Measurements from ENCODE around the gene SLC13A3. TPM values are rescaled to one million over a fixed set of nuclear protein-coding genes. Genes with fewer than 3 reads are reported as not detected.
A peak's percentile ranks its signal among the peaks of the same experiment; 100 is the strongest.

Gene SLC13A3
- total and polyA plus RNA-seq, 2 of the 4 experiments (the other 2 are of a cell fraction): 2.5 to 4.2 TPM

GRCh38 chr20:46683668-46683938, 32.3 kb upstream of the SLC13A3 start:
- intact Hi-C loops (cut with micrococcal nuclease): loop anchor here (5.0 kb wide), 1 partner anchor 126 kb away; no protein-coding TSS in a partner anchor
- peak overlapping the region; percentile 62 to 97; a peak in 2 of 4 replicates for H4K8ac ChIP-seq (ENCODE audit: low read depth in 2 of 2, low read length in 2 of 2)
- no peak overlapping the region for H2BK15ac ChIP-seq (ENCODE audit: low read depth, low read length)
- in situ Hi-C loops (cut with MboI; ENCODE audit: low sequenced_read_pairs): loop anchor here (5.0 kb wide), 1 partner anchor 161 kb away; no protein-coding TSS in a partner anchor
- H4K91ac ChIP-seq (ENCODE audit: insufficient read depth, low read depth, low read length): peak overlapping the region; percentile 8; the same call in 1 of the 2 replicates
- H3K18ac ChIP-seq (ENCODE audit: low read depth, low read length): peak overlapping the region; percentile 11; the same call in 1 of the 2 replicates
- ChIA-PET POLR2A (ENCODE audit: unreplicated experiment) (no interaction called here), CTCF (no interaction called here)
- no peaks in the 10 kb centered on the region for H3K27me3 ChIP-seq (ENCODE audit: control insufficient read depth, insufficient read depth, low read length)
- dilution Hi-C loops (cut with HindIII; ENCODE audit: low sequenced_read_pairs, unreplicated experiment): no loop called here
- H4K20me1 ChIP-seq (ENCODE audit: insufficient read depth, low read length): peaks cover 17% of the 10 kb centered on the region; the same call in 1 of the 2 replicates
- TF ChIP-seq MXI1 (IDR thresholded peaks at IDR 0.05; ENCODE audit: borderline replicate concordance, low read depth, low read length) (no peak), CTCF (conservative IDR thresholded peaks at IDR 0.05; ENCODE audit: low read depth, low read length) (no peak), RCOR1 (IDR thresholded peaks at IDR 0.05; ENCODE audit: insufficient replicate concordance, low read length) (no peak), MAZ (IDR thresholded peaks at IDR 0.05; ENCODE audit: borderline replicate concordance, low read depth, low read length) (no peak), CEBPB (IDR thresholded peaks at IDR 0.05; ENCODE audit: low read depth, low read length) (no peak), ELK1 (IDR thresholded peaks at IDR 0.05; ENCODE audit: borderline replicate concordance, low read depth, low read length) (no peak), USF2 (IDR thresholded peaks at IDR 0.05; ENCODE audit: low read depth, low read length) (no peak), CHD1 (IDR thresholded peaks at IDR 0.05; ENCODE audit: low read depth, low read length) (no peak), POLR2A (IDR thresholded peaks at IDR 0.05; ENCODE audit: low read depth, low read length) (no peak), MAFK (IDR thresholded peaks at IDR 0.05; ENCODE audit: low read depth, low read length) (no peak), NFE2L2 (IDR thresholded peaks at IDR 0.05; ENCODE audit: low read depth, low read length) (no peak), FOS (IDR thresholded peaks at IDR 0.05; ENCODE audit: low read depth, low read length) (no peak), RAD21 (IDR thresholded peaks at IDR 0.05; ENCODE audit: low read length) (no peak), BHLHE40 (IDR thresholded peaks at IDR 0.05; ENCODE audit: low read depth, low read length) (no peak), SMC3 (IDR thresholded peaks at IDR 0.05; ENCODE audit: low read depth, low read length) (no peak)
- H3K56ac ChIP-seq (ENCODE audit: extremely low read depth, insufficient read depth, low read length): 0 out of 2 replicates have a peak overlapping the region, but pooled peaks have one; percentile 12
- peaks cover 13% of the 10 kb centered on the region for H3K4me1 ChIP-seq (ENCODE audit: control insufficient read depth, insufficient read depth, low read length)
- ATAC-seq (ENCODE audit: low read depth) (peak; percentile 33), DNase-seq (no peak)
- no peak overlapping the region; the same call in 1 of the 2 replicates for H2AK5ac ChIP-seq (ENCODE audit: low read depth, low read length)
- peak overlapping the region; percentile 55; the same call in 1 of the 2 replicates for H3K27ac ChIP-seq (ENCODE audit: insufficient read depth, low read length)
- peak overlapping the region; percentile 92 for H3K4me2 ChIP-seq (ENCODE audit: low read depth, low read length)
- H3K36me3 ChIP-seq (ENCODE audit: control insufficient read depth, insufficient read depth, low read length): peaks cover 9% of the 10 kb centered on the region
- WGBS, 2 experiments (ENCODE audit: extremely low coverage in 2 of 2, insufficient read length in 1 of 2): 7% methylated on average over 8 of the region's 8 CpGs; no CpG with 5 or more reads in 1 of the 2 experiments
- no TSS peak for BruUV-seq (replicated peaks)
- H3K9me1 ChIP-seq (ENCODE audit: insufficient read depth, low read length): peaks cover 10% of the 10 kb centered on the region; the same call in 1 of the 2 replicates
- no peak overlapping the region for H2BK120ac ChIP-seq (ENCODE audit: low read depth, low read length)
- H3K79me1 ChIP-seq (ENCODE audit: low read depth in 1 of 2, low read length in 2 of 2): peaks cover 30 to 84% of the 10 kb centered on the region in 2 experiments
- H2BK5ac ChIP-seq (ENCODE audit: low read depth, low read length, poor library complexity, severe bottlenecking): peak overlapping the region; percentile 11
- peak overlapping the region; percentile 50 for H2AK9ac ChIP-seq (replicated peaks; ENCODE audit: low read depth, low read length, poor library complexity)
- H3K23ac ChIP-seq (ENCODE audit: low read depth, low read length): peak overlapping the region; percentile 59
- H4K5ac ChIP-seq (ENCODE audit: low read depth, low read length): peak overlapping the region; percentile 54
- H3K4ac ChIP-seq (ENCODE audit: low read depth, low read length): peak overlapping the region; percentile 64
- H3K4me3 ChIP-seq (ENCODE audit: insufficient read depth, low read depth, low read length): peak overlapping the region; percentile 71
- peak overlapping the region; percentile 39 for H3K9ac ChIP-seq (ENCODE audit: low read depth, low read length)
- no peaks in the 10 kb centered on the region for H3K9me3 ChIP-seq (ENCODE audit: control insufficient read depth, insufficient read depth, low read length)
- peak overlapping the region; percentile 82 for H2AFZ ChIP-seq (replicated peaks; ENCODE audit: low read length, poor library complexity)
- H3K14ac ChIP-seq (replicated peaks; ENCODE audit: low read depth, low read length): peak overlapping the region; percentile 50
- H2BK20ac ChIP-seq (ENCODE audit: low read depth, low read length): no peak overlapping the region
